HG02938 (cell line): Measurements from ENCODE around the gene CCM2.
A peak's percentile ranks its signal among the peaks of the same experiment; 100 is the strongest.

Experiments used
- ATAC-seq: cut with Tn5 transposase; IDR thresholded peaks from one replicate; pipeline ENCODE4 v1.9.1; 2021; ENCODE audit warnings: mild to moderate bottlenecking, moderate library complexity; ENCODE audit not compliant: unreplicated experiment

The CCM2 gene

DNA sequence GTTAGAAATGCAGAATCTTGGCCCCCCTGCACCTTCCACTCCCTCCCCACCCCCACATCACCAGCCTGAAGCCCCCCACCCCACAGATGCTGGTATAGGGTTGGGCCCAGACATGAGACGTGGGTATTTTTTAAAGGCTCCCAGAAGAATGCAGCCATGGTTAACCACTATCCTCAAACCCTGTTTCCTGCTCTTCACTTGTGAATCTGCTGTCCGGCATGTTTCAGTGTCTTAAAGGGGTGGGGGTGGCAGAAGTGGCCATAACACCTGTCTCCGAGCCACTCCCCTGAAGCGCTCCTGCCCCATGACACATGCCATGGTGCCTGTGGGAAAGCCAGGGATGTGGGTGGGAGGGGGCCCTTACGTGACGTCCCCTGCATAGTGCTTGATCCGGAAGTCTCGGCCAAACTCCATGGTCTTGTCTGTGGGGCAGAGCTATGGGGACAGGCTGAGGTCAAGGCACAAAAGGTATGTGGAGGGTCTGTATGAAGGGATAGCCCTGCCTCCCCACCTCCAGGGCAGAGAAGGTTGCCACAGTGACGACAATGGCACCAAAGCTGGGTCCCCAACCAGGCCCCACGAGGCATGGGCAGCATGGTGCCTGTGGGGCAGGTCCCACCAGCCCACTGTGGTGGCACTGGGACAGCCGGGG is 30.8 kb upstream of the CCM2 start:
- no peak for ATAC-seq

- no peak for ATAC-seq
Measured at GRCh38 chr7:44969701-44970522, 30.1 kb upstream of the CCM2 start.

DNA sequence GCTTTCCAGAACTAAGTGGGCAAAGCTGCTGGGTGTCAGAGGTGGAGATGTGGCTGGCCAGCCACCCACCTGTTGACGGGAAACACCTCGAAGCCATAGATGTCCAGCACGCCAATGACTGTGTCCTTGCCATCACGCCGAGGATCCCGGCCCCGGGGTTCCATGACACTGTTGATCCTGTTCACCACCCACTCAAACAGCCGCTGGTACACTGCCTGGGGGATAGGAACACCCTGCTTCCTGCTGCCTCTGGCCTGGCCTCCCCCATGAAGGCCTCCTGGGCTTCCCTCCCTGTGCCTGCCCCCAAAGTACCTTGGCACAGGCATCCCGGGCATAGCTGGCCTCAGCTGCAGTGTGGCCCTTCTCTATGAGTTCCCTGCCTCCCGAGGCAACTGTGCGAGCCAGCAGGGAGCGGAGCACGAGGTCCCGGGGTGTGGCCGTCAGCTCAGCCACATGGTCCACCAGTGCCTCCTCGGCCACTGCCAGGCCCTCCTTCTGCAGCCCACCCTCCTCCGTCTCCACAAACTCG is 29.4 kb upstream of the CCM2 start:
- ATAC-seq, result no peak

GRCh38 chr7:44971188-44971901 is 28.7 kb upstream of the CCM2 start:
- ATAC-seq, result no peak

GRCh38 chr7:44971902-44972441 is 28.0 kb upstream of the CCM2 start:
- ATAC-seq, result no peak

DNA sequence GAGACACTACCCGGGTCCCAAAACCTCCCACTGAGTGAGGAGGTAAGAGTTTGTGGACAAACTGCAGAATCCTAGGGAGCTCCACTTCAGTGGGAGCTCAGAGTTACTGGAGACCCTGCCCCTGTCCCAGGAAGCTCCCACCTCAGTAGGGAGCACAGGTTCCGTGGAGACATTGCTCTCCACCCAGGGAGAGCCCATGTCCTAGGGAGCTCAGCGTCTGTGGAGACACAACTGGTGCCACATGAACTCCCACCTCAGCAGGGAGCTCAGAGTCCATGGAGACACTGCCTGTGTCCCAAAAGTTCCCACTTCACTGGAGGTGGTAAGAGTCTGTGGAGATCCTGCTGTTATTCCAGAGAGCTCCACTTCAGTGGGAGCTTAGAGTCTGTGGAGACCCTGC is 27.4 kb upstream of the CCM2 start:
- ATAC-seq, result no peak

DNA sequence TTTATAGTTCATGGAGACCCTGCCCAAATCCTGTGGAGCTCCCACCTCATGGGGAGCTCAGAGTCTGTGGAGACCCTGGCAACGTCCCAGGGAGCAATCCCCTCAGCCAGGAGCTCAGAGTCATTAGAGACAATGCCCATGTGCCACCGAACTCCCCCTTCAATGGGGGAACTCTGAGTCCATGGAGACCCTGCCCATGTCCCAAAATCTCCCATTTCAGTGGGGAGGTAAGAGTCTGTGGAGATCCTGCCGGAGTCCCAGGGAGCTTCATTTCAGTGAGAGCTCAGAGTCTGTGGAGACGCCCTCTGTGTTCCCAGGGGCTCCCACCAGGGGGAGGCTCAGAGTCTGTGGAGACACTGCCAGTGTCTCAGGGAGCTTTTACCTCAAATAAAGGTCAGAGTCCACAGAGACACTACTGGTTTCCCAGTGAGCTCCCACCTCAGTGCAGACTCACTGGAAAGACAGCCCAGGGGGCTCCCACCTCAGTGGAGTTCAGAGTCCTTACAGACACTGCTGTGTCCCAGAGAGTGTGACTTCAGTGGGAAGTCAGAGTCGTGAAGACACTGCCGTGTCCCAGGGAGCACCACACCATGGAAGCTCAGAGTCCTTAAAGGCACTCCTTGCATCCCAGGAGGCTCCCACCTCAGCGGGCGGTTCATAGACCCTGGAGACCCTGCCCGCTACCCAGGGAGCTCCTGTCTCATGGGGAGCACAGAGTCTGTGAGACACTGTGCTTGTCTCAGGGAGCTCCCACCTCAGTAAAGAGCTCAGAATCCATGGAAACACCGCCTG is 26.2 kb upstream of the CCM2 start:
- no peak for ATAC-seq

GRCh38 chr7:44974549-44974948 is 25.5 kb upstream of the CCM2 start:
- ATAC-seq, result no peak

GRCh38 chr7:44975331-44976039 is 24.5 kb upstream of the CCM2 start:
- no peak for ATAC-seq

- ATAC-seq, result no peak
Measured at GRCh38 chr7:44976040-44976745, 23.8 kb upstream of the CCM2 start.

DNA sequence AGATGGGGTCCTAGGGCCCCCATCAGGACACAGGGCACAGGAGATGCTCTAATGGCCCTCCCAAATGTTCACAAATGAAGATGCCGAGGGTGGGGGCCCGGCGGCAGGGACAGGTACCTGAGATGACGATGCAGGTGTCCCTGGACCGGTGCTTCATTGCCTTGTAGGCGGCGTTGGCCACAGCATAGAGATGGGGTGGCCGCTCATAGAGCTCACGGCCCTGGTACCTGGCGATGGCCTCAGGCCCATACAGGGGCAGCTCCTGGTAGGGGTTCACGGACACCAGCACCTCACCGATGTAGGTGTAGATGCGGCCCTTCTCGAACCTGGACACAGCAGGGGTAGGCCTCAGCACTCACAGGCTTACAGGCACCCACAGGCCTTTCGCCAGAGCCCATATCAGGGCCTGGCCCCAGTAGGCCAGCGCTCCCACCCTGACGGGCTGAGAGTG is 23.2 kb upstream of the CCM2 start:
- no peak for ATAC-seq

DNA sequence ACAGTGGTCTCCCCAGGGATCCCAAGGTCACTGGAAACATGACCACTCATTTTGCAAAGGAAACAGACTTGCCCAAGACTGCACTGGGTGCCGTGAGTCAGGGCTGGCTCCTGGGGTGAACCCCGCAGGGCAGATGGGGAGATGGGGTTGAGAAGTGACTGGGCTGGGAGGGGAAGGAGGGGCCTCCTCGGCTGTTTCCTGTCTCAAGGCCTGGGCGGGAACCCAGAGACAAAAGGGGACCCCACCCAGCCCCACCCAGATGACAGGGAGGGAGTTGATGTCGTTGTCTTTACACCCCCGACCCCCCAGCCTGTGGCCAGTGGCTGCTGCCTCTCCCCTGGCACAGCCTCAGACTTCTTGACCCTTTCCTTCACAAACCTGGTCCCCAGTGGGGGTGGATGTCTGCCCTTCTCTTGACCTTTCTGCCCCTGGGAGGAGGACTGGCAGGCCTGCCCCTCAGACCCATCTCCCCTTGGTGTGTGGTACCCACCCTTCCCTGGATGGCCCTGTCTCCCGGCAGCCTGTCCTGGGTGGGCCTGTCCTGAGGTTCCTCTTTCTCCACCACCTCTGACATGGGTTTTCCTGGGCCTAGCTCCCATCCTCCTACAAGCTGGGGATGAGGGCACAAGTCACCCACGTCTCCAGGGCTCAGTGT is 22.6 kb upstream of the CCM2 start:
- no peak for ATAC-seq

DNA sequence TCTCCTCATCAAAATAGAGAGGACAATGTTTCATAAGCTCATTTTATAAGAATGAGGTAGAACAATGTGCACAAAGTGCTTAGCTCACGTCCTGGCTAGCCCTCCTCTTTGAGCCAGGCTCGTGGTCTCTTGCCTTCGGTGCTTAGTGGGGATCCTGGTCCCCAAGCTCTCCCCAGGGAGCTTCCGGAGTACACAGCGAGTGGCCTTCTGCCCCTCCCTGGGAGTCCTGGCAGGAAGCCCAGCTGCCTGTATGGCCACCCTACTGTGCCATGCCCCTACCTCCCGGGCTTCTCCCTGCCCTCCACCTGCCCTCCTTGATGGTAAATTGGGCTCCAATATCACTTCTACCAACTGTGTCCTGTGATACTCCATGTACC is 22.1 kb upstream of the CCM2 start:
- ATAC-seq, result no peak

DNA sequence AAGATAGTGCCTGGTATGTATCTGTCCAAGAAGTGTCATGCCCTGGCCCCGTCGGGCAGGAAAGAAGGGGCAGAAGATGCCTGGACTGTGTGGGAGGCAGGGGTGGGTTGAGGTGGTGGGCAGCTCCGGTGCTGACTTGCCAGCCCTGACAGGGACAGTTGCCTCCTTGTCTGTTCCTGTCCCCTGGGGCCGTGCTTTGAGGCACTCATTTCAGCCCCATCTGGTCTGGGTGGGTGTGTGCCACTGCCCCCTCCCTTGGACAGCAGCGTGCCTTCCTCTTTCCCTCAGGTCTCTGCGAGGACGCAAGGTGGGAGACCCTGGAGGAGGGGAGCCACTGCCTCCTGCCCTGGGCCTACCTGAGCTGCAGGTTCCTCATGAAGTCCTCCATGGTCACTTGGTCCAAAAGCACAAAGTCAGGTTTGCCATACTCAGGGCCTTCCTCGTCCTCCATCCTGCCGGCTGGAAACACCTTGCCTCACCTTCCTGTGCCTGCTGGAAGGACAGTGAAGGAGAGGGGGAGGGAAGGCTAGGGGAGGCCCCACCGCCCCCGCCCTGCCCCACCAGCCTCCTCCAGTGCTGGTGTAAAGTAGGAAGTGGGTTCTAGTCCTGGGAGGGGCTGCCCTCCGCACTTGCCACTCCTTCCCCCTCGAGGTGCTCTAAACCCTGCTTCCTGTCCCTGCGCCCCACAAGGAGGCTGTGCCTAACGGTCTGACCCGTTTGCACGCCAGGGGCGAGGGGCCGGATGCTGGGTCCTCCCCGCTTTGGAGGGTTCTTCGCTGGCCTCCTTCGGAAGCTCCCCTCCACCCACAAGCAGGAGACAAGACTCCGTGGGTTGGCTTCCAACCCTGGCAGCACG is 21.3 kb upstream of the CCM2 start, which contains the start of gene MYO1G:
Gene MYO1G (minus strand): TSS at position 505 of the 856 bp plus-strand sequence. CDS start 54 bp downstream, at position 451.
- peak; percentile 55 for ATAC-seq

- ATAC-seq, result peak; percentile 18
Measured at GRCh38 chr7:44979481-44980392, 20.3 kb upstream of the CCM2 start.

- peak; percentile 41 for ATAC-seq
Measured at GRCh38 chr7:44980393-44981034, 19.5 kb upstream of the CCM2 start.
